Measurements from ENCODE around the gene LRP1B.

The LRP1B gene

DNA sequence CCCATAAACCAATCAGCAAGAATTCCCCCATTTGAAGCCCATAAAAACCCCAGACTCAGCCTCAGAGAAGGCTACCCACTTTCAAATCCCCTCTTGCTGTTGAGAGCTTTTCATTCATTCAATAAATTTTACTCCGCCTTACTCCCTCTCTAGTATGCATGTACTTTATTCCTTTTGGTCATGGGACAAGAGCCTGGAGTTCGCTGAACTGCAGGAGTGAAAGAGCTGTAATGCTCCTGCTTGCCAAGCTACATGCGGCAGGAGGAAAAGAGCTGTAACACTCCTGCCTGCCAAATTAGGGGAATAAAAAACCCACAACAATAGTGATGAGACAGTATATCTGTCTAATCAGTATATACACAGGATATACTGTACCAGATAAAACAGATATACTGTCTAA lies 1261.7 kb downstream of the LRP1B start:
- DNase-seq, result no peak

DNA sequence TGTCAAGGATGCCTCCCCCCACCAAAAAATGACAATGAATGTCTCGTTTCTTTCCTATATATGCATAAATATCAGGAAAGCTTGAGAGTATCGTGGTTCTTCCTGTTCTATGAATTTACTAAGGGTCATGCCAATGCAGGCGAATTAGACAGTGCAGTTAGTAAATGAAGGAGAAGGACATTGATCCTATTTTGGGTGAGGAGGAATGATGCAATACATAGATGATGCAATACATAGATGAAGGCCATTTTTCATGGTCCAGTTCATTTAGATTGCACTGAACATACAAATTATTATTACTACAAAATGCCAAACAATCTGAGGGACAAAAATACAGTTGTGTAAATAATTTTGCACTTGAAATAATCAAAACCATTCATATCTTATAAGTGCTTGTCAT lies 1265.0 kb downstream of the LRP1B start:
- DNase-seq, result peak; percentile 57

DNA sequence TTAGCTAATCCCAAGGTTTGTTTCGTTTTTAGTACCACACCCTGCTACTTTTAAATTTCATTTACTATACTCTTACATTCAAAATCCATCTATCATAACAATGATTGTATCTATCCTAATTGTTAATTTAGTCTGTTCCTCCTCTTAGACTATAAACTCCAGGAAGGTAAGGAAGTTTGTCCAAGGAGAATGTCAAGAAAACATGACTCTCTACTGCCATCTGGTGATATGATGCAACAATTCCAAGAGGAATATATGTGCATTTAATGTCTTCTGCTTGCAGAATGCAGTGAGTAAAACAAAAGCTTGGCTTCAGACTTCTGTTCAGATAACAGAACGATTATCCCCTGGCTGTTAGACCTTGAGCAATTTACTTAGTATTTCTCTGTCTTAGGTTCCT lies 1267.1 kb downstream of the LRP1B start:
- peak; percentile 51 for DNase-seq

DNA sequence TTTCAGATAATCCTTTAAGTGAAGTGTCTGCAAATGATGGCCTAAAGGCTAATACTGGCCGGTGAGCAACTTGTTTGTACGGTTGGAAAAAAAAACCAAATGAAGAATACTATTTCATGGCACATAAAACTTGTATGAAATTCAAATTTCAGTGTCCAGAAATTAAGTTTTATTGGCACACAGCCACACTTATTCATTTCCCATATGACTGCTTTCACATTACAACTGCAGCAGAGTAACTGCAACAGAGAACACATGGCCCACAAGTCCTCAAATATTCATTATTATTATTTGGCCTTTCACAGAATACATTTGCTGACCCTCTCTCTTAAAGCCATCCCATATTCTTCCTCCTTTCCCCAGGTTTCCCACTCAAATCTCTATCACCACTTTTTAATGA lies 1268.6 kb downstream of the LRP1B start:
- no peak for DNase-seq

DNA sequence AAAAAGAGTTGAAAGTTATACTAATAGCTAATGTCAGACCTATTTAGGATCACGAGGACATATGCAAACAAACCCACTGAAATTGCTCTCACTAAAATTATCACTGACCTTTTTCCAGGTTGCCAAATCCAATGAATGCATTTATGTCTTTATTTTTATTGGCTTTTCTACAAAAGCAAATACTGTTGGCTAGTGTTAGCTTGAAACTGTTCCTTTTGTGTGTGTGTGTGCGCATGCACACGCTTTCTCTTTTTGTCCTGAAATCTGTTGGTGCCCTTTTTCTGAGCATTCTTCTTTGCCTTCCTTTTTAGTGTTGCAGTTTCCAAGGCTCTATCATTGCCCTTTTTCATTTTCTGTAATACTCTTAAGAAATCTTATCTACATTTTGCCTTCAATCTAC lies 1269.2 kb downstream of the LRP1B start:
- no peak for DNase-seq

DNA sequence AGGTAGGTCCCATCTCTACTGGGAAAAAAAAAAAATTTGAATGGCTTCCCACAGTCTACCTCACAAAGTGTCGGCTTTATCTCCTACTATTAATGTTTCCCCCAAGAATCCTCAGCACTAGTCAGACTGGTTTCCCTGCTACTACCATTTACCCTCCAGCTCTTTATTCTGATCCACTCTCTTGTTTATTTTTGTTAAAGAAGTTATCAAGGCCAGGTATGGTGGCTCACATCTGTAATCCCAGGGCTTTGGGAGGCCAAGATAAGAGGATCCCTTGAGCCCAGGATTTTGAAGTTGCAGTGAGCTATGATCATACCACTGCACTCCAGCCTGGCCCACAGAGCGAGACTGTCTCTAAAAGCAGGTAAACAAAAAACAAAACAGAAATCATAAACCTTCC lies 1275.3 kb downstream of the LRP1B start:
- DNase-seq, result no peak

DNA sequence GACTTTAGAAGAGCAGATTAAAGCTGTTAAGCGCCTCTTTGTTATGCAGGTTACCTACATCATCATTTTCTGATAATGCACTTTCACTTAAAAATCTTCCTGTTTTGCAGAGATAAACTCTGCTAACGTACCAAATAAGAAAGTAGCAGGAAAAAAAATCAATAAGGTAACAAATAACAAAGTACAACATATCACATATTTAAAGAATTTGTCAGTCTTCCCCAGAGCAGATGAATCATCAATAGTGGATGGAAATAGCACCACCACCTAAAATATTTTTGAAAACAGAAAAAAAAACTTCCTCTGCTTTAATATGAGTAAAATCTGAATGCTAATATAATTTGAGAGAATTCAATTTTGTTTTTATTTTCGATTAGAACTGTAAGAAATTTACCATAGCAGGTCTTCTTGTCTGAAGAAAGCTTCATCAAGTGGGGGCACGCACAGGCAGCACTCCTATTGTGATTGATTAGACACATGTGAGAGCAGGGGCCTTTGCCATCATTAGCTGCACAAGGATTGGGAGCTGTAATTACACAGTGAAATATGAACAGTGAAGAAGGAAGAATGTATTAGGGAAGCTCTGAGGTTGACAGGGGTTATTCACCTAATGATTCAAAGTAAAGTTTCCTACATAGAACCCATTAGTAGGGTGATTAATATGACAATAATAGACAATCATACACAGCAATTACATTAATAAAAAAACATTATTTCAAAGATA lies 1279.4 kb downstream of the LRP1B start:
- no peak for DNase-seq

DNA sequence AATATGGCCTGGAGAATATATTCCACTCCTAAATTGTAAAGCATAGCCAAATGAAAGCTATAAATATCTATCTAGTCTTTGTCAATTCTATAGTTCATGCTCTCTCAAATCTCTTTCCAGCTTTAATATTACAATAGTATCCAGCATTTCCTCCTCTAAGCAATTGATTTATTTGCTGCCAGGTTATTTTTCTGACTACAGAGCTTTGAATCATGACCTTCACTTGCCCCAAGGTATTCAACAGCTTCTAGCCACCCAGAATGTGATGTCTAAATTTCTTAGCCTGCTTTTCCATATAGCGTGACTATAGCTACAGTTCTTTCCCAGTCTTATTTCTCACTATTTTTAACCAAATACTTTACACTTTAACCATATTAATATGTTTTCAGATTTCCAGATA lies 1287.6 kb downstream of the LRP1B start:
- no peak for DNase-seq

DNA sequence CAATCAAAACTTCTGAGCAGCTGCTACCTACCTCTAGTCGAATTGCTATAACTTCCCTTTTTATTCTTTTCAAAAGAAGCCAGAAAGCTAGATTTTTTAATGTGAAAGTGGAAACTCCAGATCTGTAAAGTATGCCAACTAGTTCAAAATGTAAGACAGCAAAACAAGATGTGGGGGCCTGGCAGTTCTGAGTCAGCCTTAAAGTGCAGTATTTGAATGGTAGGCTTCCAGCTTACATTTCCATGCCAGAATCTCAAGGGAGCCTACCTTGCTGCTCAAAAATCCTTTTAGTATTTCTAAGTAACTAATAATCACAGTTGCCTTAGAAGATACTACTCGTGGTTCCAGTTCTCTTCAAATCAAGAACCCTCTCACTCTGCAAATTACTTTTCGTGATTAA lies 1288.7 kb downstream of the LRP1B start:
- DNase-seq, result no peak

DNA sequence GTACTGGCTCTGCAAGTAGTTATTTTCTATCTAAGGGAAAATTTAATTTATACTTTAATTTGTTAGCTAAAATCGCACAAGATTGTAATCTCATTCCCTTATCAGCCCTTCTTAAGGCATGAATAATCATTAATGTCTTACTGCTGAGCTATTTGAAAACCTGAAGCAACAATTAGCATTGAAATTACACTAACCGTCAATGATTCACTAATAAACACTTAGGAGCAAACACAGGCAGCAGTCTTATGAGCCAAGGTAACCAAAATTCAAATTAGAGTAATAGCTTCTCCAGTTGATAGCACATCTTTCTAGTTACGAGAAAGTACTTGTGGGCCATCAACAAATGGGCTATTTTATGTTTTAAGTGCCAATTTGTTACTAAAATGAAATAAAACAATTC lies 1289.7 kb downstream of the LRP1B start:
- DNase-seq, result no peak

DNA sequence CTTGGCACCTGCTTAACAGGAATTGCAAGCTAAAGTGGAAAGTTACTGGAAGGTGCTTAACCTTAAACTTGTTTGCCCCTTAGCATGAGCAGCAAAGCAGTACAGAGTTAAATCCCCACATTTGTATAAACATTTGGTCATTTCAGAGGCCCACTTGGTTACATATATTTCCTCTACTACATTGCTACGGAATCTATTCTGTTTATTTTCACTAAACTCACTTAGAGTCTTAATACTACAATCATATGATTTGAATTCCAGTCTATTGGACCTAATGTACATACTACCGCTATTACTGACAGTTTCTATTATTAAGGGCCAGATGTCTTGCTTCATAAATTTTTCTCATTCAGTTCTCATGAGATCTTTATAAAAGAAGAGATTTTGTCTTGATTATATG lies 1294.0 kb downstream of the LRP1B start:
- no peak for DNase-seq

DNA sequence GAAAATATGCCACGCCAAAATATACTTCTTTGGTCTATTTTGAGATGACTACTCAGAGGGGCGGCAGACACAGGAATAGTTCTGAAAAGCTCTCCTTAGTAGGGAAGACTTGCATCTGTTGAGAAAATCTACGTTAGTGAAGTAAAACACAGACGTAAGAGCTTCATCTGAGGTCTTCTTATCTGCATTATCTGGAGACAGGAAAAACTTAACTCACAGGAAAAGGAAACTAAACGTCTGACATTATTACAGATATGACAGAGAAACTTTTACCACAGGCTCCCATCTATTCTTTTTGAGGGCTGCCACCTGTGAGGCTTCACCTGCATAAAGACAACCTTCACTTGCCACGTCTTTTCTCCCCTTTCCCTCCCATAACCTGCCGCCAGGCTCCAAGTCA lies 1295.7 kb downstream of the LRP1B start:
- DNase-seq, result no peak

DNA sequence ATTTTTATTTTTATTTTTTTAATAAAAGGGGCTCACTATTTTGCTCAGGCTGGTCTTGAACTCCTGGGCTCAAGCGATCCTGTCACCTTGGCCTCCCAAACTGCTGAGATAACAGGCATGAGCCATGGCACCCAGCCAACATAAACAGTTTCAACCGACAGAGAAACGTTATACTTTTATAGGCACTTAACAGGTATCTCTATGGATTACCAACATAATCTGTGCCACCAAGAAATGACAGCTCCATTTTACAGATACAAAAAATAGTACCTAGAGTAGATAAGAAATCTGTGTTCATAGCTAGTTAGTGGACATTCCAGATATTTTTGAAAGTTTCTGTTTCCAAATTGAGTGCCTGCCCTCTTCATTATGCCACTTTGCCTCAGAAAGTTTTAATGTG lies 1316.7 kb downstream of the LRP1B start:
- DNase-seq, result no peak

DNA sequence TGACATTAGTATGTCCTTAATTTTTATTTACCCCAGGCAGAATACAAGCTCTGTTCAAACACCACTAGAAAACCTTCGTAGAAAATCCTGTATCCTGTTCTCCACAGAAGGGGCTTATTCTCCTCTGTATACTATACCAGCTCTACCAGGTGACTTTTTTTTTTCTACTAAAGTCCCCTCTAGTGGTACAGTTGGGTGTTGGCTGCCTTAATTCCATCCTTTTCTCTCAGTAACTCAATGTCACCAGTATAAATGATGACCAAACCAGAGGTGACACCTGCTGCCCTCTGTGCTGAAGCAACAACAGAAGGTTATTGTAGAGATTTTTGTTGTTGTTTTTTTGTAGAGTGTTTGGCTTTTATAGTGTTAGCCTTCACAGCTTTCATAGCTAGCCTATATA lies 1322.0 kb downstream of the LRP1B start:
- no peak for DNase-seq

DNA sequence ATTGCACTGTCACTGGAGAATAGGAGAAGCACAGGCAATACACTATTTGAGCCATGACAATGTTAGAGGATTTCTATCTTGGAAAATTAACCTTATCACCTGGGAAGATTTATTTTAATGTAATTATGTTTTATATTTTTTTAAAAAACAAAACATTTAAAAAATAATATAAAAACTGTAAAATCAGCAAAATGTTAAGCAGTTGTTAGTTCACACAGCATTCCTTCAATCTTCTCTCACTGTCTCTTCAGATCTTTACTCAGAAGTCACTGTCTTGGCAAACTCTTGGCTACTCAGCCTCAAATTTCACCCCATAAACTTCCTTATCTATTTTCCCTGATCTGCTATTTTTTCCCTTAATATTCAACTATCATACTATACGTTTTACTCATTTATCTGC lies 1322.6 kb downstream of the LRP1B start:
- no peak for DNase-seq

DNA sequence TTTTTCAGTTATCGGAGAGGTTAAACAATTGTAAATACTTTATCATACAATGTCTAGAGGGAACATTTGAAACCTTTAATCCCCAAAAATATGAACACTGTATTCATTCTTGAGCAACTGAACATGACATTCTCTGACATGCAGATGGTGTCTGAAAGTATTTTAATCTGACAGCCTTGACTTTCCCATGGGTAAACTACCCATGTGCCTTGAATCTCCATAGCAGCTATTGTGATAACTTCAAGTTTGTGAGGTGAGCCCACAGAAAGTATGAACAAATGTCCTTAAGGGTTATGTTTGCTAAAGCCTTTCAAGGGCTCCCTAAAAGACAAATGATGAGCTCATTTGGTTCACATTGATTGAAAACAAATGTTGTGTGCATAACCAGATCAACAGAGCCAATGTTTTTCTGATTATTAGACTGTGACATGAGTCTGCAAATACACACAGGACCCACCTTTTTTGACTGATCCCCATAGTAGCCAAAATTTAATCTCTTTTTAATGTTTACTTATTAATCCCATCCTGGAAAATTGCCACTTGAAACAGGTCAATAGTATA lies 1326.0 kb downstream of the LRP1B start:
- no peak for DNase-seq

DNA sequence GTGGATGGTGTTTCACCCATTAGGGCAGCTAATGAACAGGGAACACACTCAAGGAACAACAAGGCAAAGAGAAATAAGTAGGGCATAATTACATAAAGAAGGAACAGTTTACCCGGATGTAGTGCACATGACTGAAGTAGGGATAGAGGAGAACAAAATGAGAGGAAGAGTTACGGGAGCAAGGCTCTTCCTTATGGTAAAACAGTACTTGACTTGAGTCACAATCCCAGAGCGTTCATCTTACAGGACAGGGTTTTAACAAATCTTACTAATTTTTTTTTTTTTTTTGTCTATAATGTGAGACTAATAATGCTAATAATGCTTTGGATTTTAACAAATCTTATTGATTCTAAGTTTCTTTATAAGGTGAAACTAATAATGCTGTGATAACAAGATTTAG lies 1329.5 kb downstream of the LRP1B start:
- no peak for DNase-seq

DNA sequence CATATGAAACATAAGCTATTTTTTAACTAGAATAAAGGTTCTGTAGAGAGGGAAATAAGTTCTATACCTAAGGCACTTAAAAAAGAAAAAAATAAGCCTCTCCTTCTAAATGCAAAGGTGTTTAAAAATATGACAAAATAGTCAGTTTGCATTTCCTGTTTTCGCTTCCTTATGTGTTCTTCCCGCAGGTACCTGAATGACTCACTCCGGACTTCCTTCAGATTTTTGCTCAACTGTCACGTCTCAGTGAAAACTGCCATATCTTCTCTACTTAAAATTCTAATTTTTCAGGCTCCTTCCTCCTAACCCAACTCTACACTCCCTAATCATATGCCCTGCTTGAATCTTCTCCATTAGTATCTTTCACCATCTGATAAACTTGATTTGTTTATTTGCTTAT lies 1333.1 kb downstream of the LRP1B start:
- DNase-seq, result peak; percentile 1

DNA sequence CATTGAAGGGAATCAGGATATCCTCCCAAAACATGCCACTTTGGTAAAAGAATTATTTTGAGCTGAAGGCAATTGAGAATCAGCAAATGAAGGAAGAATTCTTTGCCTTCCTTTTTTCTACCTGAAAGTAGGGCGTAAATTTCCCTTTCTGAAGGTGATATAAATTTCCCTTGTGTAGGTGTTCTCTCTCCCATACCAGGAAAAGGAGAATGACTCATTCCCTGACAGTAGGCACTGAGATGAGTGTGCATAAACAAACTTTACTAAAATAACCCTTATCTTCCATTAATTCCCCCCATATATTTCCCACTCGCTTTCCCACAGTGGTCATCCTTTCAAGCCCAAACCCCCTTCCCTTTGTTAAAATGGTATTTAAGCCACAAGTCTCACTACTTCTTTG lies 1339.0 kb downstream of the LRP1B start:
- no peak for DNase-seq

DNA sequence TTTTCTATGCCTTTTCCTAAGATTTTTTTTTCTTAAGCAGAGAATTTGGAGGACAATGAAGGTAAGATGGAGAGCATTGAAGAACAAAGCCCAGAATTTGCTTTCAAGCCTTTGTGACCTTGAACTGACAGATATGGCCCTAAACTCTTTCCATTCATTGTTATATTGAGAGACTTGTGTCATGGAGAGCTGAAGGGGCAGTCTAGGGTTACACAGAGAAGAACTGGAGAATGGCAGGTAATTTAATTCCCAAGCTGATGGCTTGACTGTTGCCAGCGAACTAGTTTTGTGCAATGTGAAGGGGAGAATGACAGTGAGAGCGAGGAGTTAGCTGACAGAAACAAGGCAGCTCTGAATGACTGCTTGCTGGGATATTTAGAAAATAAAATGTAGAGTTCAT lies 1344.2 kb downstream of the LRP1B start:
- no peak for DNase-seq

DNA sequence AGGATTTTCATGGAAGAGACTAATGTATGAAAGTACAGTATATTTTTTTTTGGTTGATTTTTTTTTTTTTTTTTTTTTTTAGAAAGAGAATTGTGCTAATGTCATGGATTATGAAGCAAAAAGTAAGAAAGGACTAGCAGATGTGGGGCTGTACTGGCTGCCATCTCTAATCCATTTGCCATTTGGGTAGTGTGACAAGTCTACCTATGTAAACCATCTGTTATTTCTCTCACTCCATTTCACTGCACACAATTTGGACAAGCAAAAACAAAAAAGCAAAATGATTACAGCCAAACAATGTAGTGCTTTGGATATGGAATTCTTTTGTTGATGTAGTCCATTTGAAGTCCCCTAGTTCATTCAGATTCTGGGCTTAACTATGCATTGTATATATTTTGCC lies 1355.4 kb downstream of the LRP1B start:
- DNase-seq, result no peak

DNA sequence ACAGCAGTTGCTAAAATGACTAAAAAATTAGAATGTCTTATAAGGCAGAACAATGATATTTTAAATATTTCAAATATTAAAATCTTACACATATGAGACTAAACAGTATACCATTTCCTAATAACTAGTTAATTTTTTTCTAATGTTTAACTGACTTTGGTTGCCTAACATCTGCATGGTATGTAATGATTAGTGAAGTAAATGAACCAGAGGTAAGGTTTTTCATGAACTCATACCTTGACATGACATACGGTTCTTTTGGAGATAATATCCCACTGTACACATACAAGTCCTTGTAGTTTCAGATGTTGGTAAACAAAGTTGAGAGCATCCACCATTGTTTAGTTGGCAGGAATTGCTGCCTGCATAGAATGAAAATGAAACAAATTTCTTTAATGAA lies 1360.2 kb downstream of the LRP1B start:
- DNase-seq, result no peak

DNA sequence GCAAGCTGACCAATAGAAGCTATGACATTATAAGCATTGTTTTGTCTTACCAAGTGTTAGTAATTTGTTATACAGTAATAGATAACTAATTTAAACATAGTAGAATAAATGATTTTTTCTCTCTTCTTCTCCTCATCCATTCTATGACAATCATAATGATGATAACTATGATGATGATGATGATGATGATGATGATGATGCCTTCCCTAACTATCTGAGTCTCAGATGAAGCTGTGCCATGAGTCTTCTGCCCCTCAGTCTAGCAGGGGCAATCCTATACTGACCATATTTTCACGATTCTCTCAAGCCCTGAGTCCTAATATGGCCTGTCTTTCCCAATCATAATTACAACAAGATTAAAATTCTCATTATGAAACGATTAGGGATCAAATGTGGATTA lies 1369.0 kb downstream of the LRP1B start:
- no peak for DNase-seq

DNA sequence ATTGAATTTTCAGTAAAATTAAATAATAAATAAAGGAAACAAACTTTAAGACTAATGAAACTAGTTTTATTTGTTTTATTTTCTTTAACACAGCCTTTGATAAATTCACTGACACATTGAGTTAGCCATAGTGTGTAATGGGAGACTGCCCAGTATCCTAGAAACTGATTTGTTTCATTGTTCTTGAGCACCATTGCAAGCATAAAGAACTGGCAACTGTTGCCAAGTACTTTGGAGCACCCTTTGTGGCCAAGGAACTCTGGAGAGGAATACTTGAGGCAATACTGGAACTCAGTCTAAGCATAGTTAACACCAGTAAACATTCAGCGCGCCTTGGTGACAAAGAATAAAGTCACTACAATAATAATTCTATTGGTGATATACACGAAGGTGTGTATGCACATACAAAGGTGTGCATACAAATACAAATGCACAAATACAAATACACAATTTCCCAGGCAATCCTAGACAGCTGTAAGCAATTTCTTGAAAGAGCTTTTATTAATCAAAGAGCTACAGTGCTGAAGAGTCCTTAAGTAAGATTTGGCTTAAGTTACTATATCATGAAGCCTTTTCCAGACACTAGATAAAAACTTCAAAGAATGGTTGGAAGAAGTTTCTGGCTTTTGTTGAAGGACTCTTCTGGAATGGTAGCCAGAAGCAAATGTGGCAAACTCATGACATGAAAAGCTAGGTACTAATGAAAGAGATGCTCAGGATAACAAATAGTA lies 1371.2 kb downstream of the LRP1B start:
- DNase-seq, result no peak

DNA sequence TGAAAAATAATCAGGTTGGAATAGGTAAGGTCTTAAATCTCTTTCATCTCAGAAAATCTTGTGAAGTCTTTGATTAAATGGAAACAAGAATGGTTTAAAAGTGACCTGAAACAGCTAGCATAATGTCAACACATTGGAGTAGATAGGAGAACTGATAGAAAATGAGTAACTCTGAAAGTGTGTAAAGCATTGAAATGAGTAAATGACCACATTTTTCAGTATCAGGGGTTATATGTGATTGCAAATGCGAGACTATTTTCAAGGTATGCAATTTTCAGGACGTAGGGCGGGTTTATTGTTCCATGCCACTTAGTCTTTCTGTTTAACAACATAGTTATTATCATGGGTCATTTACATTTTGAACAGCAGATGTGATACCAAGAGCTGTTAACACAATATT lies 1383.2 kb downstream of the LRP1B start:
- DNase-seq, result no peak

Measured in MV-4-11 (cell line).